ENCODE data around the gene COL4A4.
"Not testable (repeated sequence)": the region's sequence is repeated elsewhere in the genome, so short reads cannot be mapped to it uniquely, and the experiment has no call there.

The COL4A4 gene

GRCh38 chr2:227106845-227107759 is 56.9 kb downstream of the COL4A4 start:
- DNase-seq (ENCODE audit: low read depth): no peak

GRCh38 chr2:227103583-227103982 is 60.4 kb downstream of the COL4A4 start:
- DNase-seq (ENCODE audit: low read depth): no peak

DNA sequence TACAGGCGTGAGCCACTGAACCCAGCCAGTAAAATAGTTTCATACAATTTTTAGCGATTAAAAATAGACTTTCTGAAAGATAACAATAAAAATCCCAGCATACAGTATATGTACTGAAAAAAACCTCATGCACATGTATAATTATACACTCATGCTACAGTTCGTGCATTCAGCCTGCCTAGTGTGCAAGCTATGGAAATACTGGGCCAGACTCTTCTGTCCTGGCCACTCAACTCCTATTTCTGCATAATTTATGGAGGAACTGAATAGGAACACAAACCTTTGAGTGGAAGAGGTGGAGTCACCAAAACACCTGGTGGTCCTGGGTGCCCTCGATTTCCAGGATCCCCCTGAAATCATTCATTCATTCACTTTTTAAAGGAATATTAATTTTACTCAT is 64.7 kb downstream of the COL4A4 start:
- DNase-seq (ENCODE audit: low read depth): no peak

- no peak for DNase-seq (ENCODE audit: low read depth)
Measured at GRCh38 chr2:227098162-227098515, 65.9 kb downstream of the COL4A4 start.

DNA sequence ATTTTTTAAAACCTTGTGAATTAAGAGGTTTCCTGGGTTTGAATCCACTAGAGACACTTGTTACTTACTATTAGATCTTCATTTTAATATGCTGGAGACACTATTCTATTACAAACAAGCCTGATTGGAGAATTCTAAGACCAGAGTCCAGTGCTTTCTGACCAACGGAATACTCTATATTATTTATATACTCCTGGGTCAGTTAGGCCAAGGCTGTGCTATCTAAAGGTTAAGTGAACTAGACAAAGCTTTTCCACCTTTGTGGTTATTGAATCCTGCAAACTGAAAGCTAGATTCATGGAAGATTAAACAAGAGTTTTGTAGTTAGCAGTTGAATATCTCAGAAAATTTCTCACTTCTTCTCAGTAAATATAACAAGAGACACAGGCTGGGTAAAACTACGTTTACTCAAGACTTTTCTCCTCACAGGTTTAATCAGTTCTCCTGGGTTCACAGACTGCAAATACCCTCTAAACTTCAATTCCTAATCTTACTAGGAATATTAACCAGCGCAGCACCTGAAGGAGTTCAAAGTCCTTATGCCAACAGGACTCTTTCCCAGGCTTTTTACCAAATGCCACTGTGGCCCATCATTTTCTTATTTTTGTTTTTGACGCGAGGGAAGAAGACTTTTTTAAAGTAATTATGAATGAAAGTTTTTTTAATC is 66.4 kb downstream of the COL4A4 start:
- no peak for DNase-seq (ENCODE audit: low read depth)

GRCh38 chr2:227095346-227095745 is 68.7 kb downstream of the COL4A4 start:
- DNase-seq (ENCODE audit: low read depth): no peak

DNA sequence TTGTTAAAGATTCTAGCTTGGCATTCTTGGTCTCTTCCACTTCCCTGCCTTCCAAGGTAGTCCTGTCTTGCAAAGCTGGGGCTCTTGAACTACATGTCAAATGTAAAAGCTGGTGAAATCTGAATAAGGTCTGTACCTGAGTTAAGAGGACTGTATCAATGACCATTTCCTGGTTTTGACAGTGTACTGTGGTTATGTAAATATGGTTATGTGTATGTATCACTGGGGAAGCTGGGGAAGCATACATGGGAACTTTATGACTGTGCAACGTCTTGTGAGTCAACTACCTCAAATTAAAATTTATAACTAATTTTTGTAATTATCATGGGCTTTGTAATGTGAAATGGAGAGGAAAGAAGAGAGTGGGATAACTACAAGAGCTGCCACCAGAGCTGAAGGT is 81.7 kb downstream of the COL4A4 start:
- no peak for DNase-seq (ENCODE audit: low read depth)

DNA sequence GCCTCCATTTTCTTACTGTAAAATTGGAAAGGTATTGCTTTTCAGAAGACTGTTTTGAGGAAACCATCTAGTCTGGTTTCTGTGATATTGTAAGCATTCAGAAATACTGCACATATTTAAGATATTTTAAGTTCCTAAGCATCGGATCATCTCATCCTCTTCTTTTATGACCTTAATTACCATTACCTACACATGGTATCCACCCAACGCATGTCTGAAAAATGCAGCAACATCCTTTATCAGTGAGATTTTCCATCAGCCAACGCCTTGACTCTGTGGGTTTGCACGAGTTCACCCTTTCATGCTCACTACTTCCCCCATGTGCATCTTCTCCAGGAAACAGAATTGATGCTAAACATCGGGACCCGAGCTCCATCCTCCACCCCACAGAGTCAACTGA is 84.3 kb downstream of the COL4A4 start:
- DNase-seq (ENCODE audit: low read depth): no peak

- DNase-seq (ENCODE audit: low read depth): not testable (repeated sequence)
Measured at GRCh38 chr2:227065065-227065464, 98.9 kb downstream of the COL4A4 start.

DNA sequence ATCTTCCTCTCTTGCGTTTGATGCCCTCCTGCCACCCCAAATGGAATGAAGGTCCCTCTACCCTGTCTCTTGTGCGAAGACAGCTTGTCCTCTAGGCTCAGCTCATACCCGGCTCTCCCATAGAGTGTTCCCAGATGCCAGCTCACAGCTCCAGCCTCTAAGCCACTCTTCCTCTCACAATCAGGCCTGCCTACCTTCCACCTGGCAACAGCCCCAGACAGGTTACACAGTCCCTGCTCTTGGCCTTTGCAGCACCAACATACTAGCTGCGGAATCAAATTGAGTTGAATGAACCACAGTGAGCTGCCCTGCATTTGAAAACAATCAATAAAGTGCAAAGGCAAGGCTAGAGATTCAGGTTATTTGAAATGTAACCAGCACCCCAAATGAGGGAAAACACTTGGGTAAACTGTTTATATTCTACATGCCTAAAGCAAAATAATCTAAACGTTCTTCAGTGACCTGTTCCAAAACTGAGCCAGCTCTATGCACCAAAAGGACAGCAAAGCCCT is 105.1 kb downstream of the COL4A4 start:
- DNase-seq (ENCODE audit: low read depth): no peak

DNA sequence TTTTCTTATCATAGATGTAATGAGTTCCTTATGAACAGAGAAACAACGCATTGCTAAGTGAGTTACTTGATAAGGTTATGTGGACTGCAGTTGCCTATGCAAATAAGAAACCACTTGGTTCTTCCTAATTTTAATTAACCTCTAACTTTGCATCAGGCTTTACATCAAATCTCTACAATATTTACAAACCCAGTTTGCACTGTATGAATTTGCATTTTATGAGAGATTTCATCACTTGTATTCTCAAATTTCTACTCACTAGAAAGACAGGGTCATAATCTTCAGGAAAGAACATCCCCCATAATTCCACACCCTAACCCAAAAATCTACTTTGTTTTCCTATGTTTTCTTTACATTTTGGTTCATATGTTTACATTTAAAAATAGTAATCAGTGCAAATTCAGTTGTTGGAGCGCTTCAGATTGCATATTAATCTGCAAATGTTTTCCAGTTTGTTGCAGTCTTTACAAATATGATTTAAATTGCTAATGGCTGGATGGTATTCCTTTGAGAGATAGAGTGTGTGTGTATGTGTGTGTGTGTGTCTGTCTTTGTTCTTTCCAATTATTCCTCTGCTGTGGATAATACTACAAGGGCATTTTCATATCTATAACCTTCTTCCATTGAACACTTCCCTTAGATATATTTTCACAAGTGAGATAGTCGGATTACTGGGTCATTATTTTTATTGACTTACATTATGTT is 106.1 kb downstream of the COL4A4 start:
- DNase-seq (ENCODE audit: low read depth): no peak

GRCh38 chr2:227057060-227057459 is 106.9 kb downstream of the COL4A4 start:
- DNase-seq (ENCODE audit: low read depth): no peak

GRCh38 chr2:227054006-227054405 is 110.0 kb downstream of the COL4A4 start:
- no peak for DNase-seq (ENCODE audit: low read depth)

- no peak for DNase-seq (ENCODE audit: low read depth)
Measured at GRCh38 chr2:227052879-227053278, 111.1 kb downstream of the COL4A4 start.

DNA sequence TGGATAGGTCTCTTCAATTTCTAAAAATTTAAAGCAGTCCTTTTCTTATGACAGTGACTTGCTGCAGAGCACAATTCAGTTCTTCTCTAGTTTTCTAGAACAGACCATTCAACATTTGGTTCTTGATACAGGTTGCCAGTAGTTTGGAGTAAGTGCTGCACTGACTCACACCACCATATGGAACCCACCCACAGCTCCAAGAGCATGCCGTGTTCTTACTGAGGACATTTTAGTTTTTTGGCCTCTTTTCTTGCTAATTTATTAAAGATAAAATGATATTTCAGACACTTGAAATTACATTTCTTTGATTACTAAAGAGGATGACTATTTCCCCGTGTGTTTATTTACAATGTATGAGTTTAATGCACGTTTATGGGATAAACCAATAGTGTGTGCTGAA is 120.0 kb downstream of the COL4A4 start:
- no peak for DNase-seq (ENCODE audit: low read depth)

DNA sequence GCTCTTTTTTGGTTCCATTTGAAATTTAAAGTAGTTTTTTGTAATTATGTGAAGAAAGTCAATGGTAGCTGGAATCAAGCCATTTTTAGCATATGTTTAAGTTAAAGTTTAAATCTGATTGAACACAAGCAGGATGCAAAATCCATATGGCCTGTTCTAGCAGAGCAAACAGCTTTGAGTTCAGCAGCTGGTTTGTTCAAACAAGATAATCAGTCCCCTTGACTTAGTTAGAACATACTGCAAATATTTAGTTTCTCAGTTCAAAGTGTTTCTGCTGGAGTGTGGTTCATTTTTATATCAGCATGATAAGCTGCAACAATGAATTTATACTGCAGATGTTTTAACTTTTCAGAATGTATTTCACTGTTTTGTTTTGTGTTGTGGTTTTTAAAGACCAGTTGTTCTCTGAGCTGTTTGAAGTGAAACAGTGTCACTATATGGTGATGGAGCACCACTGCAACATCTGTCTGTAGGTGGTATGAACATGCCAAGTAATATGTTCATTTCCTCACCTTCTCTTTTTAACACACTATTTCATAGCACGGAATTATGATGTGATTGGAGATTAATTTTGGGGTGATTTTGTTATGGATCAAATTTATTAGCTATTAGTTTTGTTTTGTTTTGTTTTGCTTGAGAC is 125.3 kb downstream of the COL4A4 start:
- no peak for DNase-seq (ENCODE audit: low read depth)

GRCh38 chr2:227036527-227036926 is 127.5 kb downstream of the COL4A4 start:
- no peak for DNase-seq (ENCODE audit: low read depth)

DNA sequence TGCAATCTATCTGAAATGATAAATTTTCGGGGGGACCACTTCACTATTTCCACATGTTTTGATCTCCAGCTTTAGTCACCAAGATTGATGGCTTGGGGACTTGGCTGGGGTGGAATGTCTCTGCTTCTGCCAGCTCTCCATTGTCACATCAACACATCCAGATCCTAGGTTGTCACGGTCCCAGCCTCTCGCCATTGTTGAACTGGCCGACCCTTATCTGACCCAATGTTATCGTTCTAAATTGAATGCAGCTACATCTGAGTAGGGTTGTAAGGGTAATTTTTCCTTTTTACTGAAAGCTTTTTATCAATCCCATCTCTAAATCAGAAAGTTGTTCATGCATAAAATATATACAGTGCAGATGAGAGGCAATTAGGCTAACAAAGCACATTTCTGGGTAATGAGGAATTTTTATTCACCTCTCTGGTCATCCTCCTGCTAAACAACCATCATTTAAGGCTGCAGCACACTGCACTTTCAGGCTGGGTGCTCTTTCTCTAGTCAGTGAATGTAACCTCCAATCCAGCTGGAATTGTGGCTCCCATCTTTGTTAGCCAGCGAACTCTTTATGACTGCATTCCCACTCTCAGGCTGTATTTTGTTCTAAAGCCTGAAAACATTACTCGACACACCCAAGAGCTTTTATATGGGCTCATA is 128.2 kb downstream of the COL4A4 start:
- no peak for DNase-seq (ENCODE audit: low read depth)

GRCh38 chr2:227033471-227034148 is 130.4 kb downstream of the COL4A4 start:
- DNase-seq (ENCODE audit: low read depth): no peak

GRCh38 chr2:227031379-227031778 is 132.6 kb downstream of the COL4A4 start:
- no peak for DNase-seq (ENCODE audit: low read depth)

DNA sequence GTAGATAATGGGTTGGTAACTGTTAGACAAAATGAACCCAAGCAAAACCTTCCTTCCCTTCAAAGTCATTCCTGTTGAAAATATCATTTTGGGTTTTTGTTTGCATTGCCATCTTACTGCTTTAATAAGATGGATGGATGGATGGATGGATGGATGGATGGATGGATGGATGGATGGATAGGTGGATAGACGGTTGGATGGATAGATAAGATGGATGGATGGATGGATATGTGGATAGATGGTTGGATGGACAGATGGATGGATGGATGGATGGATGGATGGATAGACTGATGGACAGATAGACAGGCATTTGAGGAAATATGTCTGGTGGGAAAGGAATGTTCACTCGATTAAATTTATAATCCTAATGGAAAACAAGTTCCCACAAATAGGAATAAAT is 133.2 kb downstream of the COL4A4 start:
- no peak for DNase-seq (ENCODE audit: low read depth)

All from stimulated activated CD8-positive, alpha-beta memory T cell treated with anti-CD3 and anti-CD28 coated beads, Interleukin-12 subunit alpha, Interleukin-12 subunit beta, amount 100 ng/mL, for 4 hours (primary cell).